MM.1S (cell line): ENCODE results near the gene TUBA4B.

Source experiments
- CTCF ChIP-seq: fragments of 300-600 bp; sonication (generic); IDR thresholded peaks from 2 replicates; pipeline ENCODE4 v1.5.1; 2016; ENCODE audit warnings: antibody characterized with exemption, low read length, mixed read lengths
- EZH2 ChIP-seq: fragments of 300-600 bp; sonication (generic); optimal IDR thresholded peaks from 2 replicates; pipeline ENCODE3; 2017; ENCODE audit warnings: low read depth, mild to moderate bottlenecking, antibody characterized with exemption, low read length, mixed read lengths

- no peak for TF ChIP-seq CTCF
- TF ChIP-seq EZH2: no peak
Measured at GRCh38 chr2:219282943-219283581, 30.0 kb downstream of the TUBA4B start.
